ENCODE measurements around the gene SLC4A2. TPM values are rescaled to one million over a fixed set of nuclear protein-coding genes. Genes with fewer than 3 reads are reported as not detected.

The SLC4A2 gene
- total RNA-seq, 2 donors from 2014 or later = 48.9 to 99.6 TPM

DNA sequence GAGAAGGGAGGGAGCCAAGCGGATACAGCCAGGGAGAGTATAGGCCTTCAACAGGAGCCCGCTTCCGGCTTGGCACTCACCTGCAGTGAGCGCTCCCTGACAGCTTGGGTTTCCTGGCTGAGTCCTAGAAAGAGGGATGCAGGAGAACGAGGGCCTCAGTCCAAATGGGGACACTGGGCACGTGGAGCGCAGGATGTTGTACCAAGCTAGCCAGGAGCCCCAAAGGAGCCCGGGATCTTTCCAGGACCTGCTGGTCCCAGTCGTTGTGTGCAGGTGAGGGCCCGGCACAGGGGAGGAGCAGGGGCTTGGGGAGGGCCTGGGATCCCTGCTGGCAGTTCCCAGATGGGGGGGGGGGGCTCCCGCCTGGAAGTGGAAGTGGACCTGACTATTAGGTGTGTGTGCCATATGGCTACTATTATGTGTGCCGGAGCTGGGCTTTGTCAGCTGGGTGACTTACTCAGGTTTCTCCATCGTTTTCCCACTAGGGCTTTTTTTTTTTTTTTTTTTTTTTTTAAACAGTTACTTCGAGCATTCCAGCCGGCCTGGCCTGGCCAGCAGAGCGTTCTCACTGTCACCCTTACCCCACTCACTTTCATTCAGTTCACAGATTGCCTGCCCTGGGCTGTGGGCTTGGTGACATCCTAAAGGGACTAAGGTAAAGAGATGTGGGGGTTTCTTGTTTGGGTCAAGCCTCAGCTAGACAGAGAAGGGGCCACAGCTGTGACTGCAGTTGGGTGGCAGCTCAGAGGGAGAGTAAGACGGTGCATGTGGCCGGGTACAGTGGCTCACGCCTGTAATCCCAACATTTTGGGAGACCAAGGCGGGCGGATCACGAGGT, 30.7 kb downstream of the SLC4A2 start:
- Mint-ChIP-seq H3K9me3 (no peaks in the 10 kb centered on the region), H3K27ac (peak overlapping the region in 1 of 2 donors; percentile 47), H3K36me3 (peaks cover 0 to 7% of the 10 kb centered on the region in 2 donors)
- DNase-seq (ENCODE audit: low spot score in 2 of 2) (no peak), ATAC-seq (no peak)

DNA sequence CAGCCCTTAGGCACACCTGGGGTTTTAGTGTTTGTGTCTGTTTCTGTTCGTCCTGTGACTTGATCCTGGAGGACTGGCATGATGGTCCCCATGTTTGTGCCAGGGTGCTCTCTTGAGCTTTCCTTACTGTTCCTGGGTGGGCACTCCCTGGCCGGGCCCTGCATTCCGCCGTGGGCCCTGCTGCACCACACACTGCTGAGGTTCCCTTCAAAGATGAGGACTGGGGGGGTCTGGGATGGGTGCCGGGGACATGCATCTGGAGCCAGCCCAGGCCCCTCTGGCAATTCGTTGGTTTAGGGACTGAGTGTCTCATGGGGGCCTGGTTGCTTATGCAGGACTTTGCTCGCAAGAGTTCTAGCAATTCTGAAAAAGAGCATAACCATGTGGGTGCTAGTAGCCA, 31.6 kb downstream of the SLC4A2 start:
- DNase-seq (ENCODE audit: low spot score in 2 of 2) = no peak
- H3K36me3 Mint-ChIP-seq = peaks cover 0 to 7% of the 10 kb centered on the region in 2 donors
- H3K27ac Mint-ChIP-seq = no peak overlapping the region
- no peaks in the 10 kb centered on the region for H3K9me3 Mint-ChIP-seq
- no peak for ATAC-seq

DNA sequence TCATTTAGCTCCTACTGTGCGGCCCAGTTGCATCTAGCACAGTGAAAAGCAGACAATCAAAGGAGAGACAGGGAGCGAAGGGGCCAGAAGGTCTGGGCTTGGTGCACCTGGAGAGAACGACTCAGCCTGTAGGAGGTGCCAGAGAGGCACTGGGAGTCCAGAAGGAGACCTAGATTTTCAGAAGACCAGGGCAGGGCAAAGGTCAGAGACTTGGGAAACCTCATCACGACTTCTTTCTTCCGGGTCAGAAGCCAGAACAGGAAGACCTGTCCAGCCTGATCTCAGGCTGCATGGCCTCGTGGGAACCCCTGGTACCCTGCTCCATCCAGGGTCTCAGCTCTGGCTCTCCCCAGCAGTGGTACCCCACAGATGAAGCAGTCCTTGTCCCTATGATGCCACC, 32.0 kb downstream of the SLC4A2 start:
- DNase-seq (ENCODE audit: low spot score in 2 of 2) = no peak
- H3K36me3 Mint-ChIP-seq = peaks cover 0 to 7% of the 10 kb centered on the region in 2 donors
- H3K9me3 Mint-ChIP-seq = no peaks in the 10 kb centered on the region
- H3K27ac Mint-ChIP-seq = no peak overlapping the region
- ATAC-seq = no peak

DNA sequence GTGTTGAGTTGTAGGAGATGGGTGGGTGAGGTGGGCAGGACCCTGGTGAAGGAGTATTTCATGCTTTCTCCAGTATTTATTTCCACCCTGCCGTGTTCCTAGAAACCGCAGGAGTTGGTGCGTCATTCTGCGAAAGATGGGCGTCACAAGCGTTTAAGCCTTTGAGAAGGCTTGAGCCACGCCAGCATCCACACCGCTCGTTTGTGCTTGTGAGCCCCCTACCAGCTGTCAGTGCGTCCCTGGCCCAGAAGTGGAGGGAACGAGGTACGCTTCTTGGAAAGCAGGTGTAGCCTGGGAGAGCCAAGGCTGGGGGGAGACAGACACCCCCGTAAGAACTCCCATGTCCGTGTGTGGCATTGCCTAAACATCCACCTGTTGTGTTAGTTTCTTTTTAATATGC, 32.6 kb downstream of the SLC4A2 start:
- H3K36me3 Mint-ChIP-seq = peaks cover 0 to 7% of the 10 kb centered on the region in 2 donors

DNA sequence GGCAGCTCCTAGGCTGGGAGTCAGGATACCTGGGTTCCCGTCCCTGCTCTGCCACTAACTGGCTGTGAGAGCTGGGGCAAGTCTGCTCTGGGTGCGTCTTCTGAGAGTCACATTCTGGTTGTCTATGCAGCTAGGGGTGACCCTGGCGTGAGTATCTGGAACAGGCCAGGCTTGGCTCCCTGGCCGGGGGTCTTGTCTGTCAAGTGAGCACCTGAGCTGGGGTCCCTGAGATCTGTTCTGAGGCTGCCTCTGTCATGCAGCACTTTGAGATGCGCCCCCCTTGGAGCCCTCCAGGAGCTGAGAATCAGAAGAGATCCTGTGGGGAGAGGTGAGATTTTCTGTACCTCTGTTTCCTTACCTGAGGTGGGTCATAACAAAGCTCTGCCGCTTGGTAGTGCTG, 34.4 kb downstream of the SLC4A2 start:
- ATAC-seq (no peak), DNase-seq (ENCODE audit: low spot score in 2 of 2) (no peak)
- no peak overlapping the region for H3K27ac Mint-ChIP-seq
- no peaks in the 10 kb centered on the region for H3K9me3 Mint-ChIP-seq
- H3K36me3 Mint-ChIP-seq = peaks cover 0 to 6% of the 10 kb centered on the region in 2 donors

More for the DNA sequence above, 32.6 kb downstream of the SLC4A2 start:
- H3K9me3 Mint-ChIP-seq = no peaks in the 10 kb centered on the region
- no peak for DNase-seq (ENCODE audit: low spot score in 2 of 2)
- ATAC-seq = no peak
- no peak overlapping the region for H3K27ac Mint-ChIP-seq

DNA sequence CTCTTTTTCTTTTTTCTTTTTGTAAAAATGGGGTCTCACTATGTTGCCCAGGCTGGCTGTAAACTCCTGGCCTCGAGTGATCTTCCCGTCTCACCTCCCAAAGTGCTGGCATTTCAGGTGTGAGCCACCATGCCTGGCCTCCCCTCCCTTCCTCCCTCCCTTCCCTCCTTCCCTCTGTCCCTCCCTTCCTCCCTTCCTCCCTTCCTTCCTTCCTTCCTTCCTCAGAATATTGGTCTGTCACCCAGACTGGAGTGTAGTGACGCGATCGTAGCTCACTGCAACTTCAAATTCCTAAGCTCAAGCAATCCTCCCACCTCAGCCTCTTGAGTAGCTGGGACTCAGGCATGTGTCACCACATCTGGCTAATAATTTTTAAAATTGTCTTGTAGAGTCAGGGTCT, 35.3 kb downstream of the SLC4A2 start:
- no peaks in the 10 kb centered on the region for H3K36me3 Mint-ChIP-seq
- ATAC-seq = no peak
- DNase-seq (ENCODE audit: low spot score in 2 of 2) = no peak
- H3K27ac Mint-ChIP-seq = peak overlapping the region in 1 of 2 donors; percentile 11
- H3K9me3 Mint-ChIP-seq = no peaks in the 10 kb centered on the region

DNA sequence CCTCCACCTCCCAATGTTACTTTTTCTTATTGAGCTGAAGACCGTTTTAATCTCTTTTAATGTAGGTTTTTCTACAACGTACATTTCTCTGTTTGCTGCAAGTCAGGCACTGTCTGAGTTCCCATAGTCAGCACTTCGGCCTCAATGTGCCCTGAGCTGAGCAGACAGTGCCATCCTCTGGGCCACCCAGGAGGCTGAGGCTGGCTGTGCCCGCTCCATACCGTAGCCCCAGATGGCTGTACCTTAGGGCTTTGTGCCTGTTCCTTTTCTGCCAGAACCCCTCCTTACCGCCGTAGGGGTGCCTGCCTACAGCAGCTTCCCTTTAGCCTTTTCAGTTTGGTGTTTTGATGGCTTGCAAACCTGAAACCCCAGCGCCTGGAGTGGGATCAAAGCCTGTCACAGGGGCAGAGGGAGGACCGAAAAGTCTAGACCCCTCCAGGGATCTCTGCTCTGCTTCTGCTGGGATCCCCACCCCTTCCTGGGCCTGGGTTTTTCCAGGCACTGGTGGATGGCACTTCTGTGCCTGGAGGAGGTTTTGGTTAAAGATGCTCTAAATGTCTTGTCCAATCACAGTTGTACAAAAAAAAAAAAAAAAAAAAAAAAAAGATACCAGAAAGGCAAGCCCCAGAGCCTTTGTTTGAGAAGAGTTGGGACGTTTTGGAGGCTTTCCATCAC, 35.9 kb downstream of the SLC4A2 start:
- Mint-ChIP-seq H3K27ac (peak overlapping the region in 1 of 2 donors; percentile 11), H3K9me3 (no peaks in the 10 kb centered on the region), H3K36me3 (no peaks in the 10 kb centered on the region)
- ATAC-seq = peak in 1 of 2 donors; percentile 36
- DNase-seq (ENCODE audit: low spot score in 2 of 2) = no peak

DNA sequence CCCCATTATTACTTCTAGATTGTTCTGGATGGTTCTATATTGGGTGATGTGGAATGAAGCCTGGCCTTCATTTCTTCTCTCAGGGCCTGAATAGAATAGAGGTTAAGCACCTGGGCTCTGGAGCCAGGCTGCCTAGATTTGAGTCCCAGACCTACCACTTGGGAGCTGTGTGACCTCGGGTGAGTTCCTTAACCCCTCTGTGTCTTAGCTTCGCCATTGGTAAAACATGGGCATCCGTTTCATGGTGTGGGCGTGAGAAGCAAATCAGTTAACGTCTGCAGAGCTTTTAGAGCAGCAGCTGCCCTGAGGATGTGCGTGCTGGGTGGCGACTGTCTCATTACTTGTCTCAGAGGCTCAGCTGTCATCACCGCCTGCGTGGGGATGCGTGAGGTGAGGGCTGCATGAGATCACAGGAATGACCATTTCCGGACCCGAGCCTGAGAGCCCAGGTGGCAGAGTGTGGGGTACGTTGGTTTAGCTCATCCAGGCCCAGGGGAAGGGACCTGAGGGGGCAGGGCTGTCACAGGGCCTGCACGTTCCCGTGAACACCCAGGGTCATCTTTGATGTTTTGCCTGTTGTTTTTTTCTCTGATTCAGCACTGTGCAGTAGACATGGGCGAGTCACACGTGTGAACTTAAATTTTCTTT, 36.6 kb downstream of the SLC4A2 start:
- no peak for DNase-seq (ENCODE audit: low spot score in 2 of 2)
- ATAC-seq = peak in 1 of 2 donors; percentile 28
- no peak overlapping the region for H3K27ac Mint-ChIP-seq
- H3K36me3 Mint-ChIP-seq = no peaks in the 10 kb centered on the region
- H3K9me3 Mint-ChIP-seq = no peaks in the 10 kb centered on the region

DNA sequence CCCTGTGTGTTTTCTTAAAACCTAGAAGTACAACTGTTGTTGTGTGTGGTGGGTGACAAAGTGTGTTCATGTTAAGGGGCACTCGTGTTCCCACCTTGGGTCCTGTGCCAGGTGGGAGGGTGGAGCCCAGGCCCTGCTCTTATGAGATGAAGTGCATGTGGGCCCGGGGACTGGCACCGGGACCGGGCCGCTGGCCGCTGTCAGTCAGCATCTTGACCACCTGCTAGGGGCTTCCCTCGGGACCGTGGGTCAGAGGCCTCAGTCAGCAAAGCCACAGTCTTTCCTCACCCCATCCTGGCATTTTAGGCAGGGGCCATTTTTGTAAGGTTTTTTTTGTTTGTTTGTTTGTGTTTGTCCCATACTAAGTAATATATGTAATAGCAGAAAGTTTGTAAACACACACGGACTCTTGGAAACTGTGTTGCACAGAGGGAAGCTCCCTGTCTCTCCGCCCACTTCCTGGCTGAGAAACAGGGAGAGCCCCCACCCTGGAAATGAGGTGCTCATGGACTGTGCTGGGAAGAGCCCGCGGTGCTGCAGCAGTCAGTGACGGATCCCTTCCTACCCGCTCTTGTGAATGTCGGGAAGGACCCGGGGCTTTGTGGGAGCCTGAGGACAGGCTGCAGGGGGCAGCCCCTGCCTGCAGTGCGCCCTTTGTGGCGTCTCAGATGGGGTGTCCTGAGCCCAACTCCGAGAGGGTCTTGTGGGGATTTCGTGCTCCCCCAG, 40.3 kb downstream of the SLC4A2 start:
- DNase-seq (ENCODE audit: low spot score in 2 of 2) = no peak
- no peak overlapping the region for H3K27ac Mint-ChIP-seq
- no peaks in the 10 kb centered on the region for H3K9me3 Mint-ChIP-seq
- ATAC-seq = no peak
- no peaks in the 10 kb centered on the region for H3K36me3 Mint-ChIP-seq

DNA sequence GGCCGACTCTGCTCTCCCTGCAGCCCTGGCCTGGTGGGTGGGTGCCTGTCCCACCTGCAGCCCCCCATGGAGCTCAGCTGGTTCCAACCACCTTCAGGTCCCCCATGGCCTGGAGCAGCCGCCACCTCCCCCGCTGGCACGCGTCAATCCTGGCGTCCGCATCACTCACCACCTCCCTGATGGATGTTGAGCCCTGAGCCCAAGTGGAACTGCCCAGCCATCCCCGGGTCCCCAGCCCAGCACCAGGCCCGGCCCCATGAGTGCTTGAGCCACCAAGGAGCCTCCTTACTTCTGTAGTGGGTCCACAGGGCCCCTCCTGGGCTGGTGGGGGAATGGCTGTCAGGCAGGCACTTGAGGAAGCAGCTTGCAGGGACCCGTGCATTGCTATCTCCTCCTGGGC, 41.5 kb downstream of the SLC4A2 start:
- Mint-ChIP-seq H3K9me3 (no peaks in the 10 kb centered on the region), H3K27ac (no peak overlapping the region), H3K36me3 (no peaks in the 10 kb centered on the region)
- ATAC-seq = no peak
- no peak for DNase-seq (ENCODE audit: low spot score in 2 of 2)

DNA sequence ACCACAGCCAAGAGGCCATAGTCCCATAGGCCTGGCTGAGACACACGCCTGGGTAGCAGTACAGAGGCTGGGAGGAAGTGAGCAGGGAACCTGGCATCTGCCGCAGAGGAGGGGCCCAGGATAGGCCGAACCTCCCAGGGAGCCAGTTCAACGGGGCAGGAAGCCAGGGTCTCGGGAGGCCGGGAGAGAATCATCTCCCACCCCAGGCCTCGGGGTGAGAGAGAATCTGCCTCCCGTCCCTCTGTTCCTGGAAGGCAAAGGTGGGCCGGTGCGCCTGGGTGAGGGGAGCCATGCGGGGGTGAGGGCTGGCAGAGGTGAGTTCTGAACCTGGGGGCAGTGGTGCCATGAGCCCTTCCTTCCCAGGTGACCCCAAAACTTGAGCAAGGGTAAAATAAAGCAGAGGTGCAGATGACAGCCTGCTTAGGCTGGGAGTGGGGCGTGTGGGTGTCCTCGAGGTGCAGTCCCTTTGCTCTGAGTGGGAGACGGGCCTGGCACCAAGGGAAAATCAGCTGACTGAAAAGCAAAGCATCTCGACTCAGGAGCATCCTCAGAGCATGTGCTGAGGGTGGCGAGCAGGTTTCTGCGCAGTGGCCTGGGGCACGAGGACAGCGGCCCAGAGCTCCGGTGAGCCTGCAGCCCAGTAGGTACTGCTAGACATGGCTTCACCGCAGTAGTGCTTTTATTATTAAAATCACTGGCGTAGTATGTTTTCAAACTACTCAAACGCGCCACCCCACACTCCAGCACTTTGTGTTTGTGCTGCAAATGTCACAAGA, 42.4 kb downstream of the SLC4A2 start:
- Mint-ChIP-seq H3K27ac (no peak overlapping the region), H3K36me3 (no peaks in the 10 kb centered on the region), H3K9me3 (no peaks in the 10 kb centered on the region)
- no peak for DNase-seq (ENCODE audit: low spot score in 2 of 2)
- ATAC-seq = no peak

DNA sequence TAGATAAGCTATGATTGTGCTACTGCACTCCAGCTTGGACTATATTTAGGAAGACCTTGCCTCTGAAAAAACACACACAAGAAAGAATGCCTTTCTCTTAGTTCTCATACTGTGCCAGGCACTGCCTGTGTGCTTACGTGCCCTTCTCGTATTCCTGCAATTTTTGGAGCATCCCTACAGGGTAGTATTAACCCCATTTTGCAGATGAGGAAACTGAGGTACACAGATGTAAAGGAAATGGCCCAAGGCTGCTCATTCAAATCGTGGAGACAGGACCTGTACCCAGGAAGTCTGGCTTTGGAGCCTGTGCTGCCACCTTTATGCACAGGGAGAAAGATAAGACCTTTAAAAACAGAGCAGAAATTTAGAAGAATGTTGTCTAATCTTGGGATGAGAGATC, 43.6 kb downstream of the SLC4A2 start:
- Mint-ChIP-seq H3K27ac (no peak overlapping the region), H3K9me3 (no peaks in the 10 kb centered on the region), H3K36me3 (no peaks in the 10 kb centered on the region)
- DNase-seq (ENCODE audit: low spot score in 2 of 2) (no peak), ATAC-seq (no peak)

DNA sequence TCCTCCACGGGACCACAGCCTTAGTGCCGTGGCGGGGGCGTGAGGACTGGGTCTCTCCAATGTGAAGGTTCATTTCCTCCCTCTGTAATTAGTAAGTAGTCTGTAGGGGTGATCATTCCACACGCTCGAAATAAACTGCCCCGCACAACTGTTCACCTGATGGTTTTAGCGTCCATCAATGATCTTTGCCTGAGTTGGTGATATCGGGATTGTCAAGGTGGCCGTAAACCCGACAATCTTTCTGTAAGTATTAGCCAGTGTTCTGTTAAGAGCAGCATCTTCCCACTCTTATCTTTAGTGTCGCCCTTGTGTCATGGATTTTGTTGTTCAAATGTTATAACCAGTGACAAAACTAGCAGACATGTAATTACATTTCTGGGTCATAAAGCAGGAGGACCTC, 44.6 kb downstream of the SLC4A2 start:
- Mint-ChIP-seq H3K36me3 (no peaks in the 10 kb centered on the region), H3K27ac (no peak overlapping the region), H3K9me3 (no peaks in the 10 kb centered on the region)
- ATAC-seq = no peak
- DNase-seq (ENCODE audit: low spot score in 2 of 2) = no peak

DNA sequence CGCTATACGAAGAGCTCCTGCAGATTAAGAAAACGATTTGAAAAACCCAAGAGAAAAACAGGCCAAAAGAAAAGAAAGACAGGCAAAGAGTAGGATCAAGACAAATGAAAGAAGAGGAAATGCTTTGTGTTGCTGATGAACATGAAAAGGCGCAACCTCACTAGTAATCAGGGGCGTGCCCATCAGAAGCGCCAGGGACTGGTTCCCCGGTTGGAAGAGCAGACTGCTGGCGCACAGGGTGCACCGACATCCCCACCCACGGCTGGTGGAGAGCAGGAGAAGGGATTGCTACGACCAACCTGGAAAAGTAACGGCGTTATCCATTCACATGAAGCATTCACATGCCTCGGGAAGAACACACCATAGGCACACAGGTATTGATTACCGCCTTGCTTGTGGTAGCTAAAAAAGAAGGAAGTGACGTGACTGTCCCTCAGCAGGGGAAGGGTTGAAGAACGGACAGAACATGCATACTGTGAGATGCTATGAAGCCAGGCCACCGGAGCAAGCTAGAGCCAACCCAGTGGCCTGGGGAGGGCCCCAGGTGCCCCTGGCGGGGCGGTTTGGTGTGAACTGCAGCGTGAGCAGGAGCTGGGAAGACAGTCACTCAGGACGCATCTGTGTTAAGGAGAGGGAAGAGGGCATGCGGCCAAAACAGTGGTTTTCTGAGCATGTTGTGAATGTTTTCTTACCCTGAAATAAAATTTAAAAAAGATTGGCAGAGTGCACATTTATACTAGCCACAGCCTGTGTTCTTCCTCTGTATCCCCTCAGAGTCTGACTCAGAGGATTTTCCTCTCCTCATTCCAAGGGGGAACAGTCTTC, 45.2 kb downstream of the SLC4A2 start:
- Mint-ChIP-seq H3K36me3 (no peaks in the 10 kb centered on the region), H3K27ac (no peak overlapping the region)
- ATAC-seq = no peak

DNA sequence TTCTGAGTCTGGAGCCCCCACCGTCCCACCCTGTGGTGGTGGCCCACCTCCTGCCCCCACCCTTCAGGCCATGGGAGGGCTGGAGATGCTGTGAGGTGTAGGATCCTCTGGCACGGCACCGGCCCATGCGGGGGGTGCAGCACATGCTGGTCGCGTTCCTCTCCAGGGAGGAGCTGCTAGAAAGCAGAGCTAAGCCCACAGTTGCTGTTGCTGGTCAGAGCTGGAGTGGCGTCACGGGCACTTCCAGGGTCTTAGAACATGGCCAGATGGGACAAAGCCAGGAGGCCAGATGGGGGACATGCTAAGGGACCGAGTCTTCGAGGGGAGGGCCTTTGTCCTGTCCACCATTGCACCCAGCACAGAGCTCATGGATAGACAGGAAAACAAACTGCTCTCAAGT, 48.5 kb downstream of the SLC4A2 start:
- H3K36me3 Mint-ChIP-seq = no peaks in the 10 kb centered on the region
- no peak overlapping the region for H3K27ac Mint-ChIP-seq
- DNase-seq (ENCODE audit: low spot score in 2 of 2) = no peak
- H3K9me3 Mint-ChIP-seq = no peaks in the 10 kb centered on the region
- ATAC-seq = no peak

More for the DNA sequence above, 45.2 kb downstream of the SLC4A2 start:
- no peak for DNase-seq (ENCODE audit: low spot score in 2 of 2)
- H3K9me3 Mint-ChIP-seq = no peaks in the 10 kb centered on the region

Measured in activated naive CD4-positive, alpha-beta T cell treated with anti-CD3 and anti-CD28 coated beads, Interleukin-2, amount 50 U/mL, for 72 hours (primary cell).